Urothelium cell line (cell line): Measurements from ENCODE around the gene KCNH1.

Experiments
- DNase-seq: peaks from one replicate; pipeline ENCODE4 v3.0.0; 2011; ENCODE audit warnings: low spot score, mixed read lengths
- FAIRE-seq: peaks from 2 replicates; lab custom pipeline; 2011; peaks lifted over from hg19 to GRCh38; lab: Jason Lieb, UNC

The KCNH1 gene

DNA sequence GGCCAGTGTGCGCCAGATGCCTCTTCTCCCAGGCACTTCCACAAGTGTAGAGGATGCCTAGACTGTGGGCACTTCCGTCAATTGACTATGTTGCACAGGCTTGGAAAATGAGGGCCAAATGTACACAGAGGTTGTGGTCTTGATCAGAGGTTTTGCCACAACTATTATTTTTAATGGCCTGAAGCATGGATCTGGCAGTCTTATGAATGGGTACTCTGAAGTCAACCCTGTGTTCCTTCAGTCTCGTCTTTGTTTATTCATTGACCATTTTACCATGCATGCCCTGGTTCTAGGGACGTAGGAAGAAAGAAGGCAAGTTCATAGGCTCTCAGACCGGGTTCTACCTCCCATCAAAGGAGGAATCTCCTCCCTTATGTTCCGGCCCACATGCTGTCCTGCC lies 476.1 kb downstream of the KCNH1 start:
- DNase-seq (no peak), FAIRE-seq (no peak)

DNA sequence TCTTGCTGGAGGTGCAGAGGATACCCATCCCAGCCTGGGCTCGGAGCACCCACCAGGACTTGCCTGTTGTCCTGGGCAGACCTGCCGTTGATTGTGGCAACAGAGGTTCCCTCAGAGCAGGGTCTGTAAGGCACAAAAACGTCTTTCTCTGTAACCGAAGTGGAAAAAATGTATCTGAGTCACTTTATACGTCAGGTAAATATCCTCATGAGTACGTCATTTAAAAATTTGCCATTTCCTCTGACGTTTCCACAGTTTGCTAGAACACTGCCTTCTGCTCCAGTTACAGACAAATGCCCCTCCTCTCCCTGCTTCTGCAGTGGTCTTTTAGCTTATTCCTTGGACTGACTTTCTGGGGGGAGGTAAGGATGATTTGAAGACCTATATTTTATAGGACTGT lies 478.4 kb downstream of the KCNH1 start:
- DNase-seq (no peak), FAIRE-seq (no peak)

- FAIRE-seq: no peak
- DNase-seq: peak; percentile 23
Measured at GRCh38 chr1:210654176-210654981, 479.6 kb downstream of the KCNH1 start.

- DNase-seq: no peak
- peak; percentile 100 for FAIRE-seq
Measured at GRCh38 chr1:210653771-210654170, 480.2 kb downstream of the KCNH1 start.

- no peak for FAIRE-seq
- DNase-seq: no peak
Measured at GRCh38 chr1:210652329-210652954, 481.5 kb downstream of the KCNH1 start.

GRCh38 chr1:210650403-210650802 lies 483.5 kb downstream of the KCNH1 start:
- FAIRE-seq (no peak), DNase-seq (no peak)

- DNase-seq (no peak), FAIRE-seq (no peak)
Measured at GRCh38 chr1:210648588-210649269, 485.2 kb downstream of the KCNH1 start.

DNA sequence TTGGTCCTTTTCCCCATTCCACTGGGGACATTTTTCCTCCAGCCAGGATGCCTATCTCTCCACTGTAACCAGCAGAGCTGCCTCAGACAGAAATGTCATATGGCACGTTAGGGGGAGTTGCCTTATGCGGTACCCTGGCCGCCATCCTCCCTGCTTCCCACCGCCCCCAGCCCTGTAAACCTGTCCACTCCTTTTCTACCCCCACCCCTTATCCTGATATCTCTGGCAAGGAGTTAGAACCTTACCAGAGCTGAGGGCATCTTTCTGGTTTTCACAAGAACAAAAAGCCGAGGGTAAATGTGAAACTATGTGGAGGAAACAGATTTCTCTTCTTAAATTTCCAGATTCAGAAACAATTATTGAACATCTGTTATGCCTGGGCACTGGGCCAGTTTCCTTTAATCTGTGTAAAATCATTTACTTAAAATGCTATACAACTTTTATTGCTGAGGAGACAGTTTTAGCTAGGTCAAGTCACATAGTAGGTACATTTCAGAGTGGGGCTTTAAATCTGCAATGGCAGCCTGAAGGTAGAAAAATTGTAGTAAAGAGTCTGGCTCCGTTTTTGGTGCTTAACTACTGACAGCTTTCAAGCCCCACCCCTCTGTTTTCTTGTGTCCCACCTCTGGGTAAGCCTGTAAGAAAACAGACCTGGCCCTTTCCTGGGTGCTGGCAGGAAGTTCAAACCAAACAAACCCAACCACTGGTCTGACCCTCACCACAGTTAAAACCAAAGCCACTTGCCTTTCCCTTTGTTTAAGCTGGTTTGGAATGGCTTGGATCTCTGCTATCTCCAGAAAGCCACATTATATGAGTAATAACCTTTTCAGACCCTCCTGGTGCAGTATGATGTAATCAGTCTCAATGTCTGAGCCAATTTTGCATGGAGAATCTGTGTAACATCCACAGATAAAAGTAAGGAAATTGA lies 486.3 kb downstream of the KCNH1 start:
- DNase-seq: peak; percentile 27
- FAIRE-seq: no peak

DNA sequence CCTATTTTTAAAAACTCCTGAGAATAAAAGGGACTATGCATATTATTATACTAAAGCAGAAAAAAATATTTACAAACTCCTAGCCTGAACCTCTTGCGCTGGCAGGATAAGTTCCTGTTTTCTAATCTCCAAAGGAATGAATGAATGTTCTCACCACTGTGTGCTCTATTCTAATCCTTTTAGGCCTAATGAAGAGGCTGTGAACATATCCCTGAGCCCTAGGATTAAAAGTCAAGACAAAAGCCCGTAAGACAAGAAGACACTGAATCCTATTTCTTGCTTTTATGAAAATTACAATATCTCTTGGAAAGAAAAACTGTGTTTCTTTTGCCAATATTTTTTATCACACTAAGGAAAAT lies 487.7 kb downstream of the KCNH1 start:
- DNase-seq (no peak), FAIRE-seq (no peak)

DNA sequence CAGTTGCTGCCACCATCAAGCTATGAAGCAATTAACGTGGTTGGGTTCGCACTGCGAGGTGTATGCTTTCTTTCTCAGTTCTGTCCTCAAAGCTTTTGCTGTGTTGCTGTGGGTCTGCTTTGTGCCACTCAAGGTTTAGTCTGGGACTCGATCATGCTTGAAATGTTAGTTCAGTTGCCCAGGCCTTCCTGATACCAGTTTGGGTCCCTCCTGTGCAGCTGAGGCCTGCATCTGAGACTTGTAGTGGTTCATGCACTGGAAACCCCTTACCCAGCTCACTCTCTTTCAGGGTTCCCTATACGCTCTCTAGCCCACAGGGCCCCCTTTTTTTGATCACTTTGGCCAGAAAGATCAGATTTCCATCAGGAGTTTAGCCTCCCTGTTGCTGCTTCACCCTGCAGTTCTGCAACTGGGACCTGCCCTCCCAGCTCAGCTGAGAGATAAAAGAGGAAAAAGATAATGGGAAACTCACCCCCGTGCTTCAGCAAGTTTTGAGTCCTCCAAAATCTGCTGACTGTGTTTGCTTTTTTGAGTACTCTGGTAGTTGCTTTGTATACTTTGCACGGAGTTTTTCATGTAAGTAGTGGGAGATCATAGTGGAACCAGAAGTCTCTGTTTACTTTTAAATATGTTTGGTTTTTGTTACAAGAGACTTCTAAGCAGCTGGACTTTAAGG lies 488.2 kb downstream of the KCNH1 start:
- no peak for FAIRE-seq
- DNase-seq: no peak

- FAIRE-seq (no peak), DNase-seq (no peak)
Measured at GRCh38 chr1:210641582-210641981, 492.4 kb downstream of the KCNH1 start.

GRCh38 chr1:210635108-210635507 lies 498.8 kb downstream of the KCNH1 start:
- FAIRE-seq: no peak
- no peak for DNase-seq

DNA sequence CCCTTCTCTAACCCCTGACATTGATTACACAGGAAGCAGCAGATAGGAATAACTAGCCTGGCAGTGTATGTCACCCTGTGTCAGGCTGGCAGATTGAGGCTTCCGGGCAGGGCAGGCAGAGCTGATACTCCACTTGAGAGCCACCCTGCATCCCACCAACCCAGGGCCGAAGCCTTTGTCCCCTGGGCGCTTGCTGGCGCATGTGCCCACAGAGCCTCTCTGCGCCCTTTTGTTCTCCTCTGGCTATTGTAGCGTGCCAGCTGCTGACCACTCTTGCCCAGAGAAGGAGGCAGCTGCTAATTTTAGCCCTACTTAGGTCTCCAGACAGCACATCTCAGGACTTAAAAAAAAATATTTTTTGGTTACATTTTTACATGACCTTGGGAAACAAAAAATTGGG lies 500.3 kb downstream of the KCNH1 start:
- FAIRE-seq (no peak), DNase-seq (no peak)

DNA sequence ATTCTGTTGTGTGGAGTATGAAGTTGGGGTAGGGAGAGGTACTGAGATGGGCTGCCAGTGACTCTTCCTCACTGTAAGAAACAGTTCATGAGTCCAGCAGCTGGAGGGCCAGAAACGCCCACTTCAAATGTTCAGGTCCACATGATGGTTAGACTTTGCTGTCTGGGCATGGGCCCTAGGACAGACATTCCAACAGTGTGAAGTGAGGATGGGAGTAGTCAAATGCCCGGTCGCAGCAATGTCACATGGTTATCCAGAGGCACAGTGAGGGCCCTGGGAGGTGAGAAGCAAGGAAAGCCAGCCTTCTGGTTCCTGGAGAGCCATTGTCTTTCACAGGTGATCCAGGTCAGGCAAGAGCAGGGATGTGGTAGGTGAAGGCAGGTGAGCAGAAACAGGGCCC lies 500.8 kb downstream of the KCNH1 start:
- FAIRE-seq (no peak), DNase-seq (no peak)

- no peak for FAIRE-seq
Measured at GRCh38 chr1:210631399-210631798, 502.5 kb downstream of the KCNH1 start.

DNA sequence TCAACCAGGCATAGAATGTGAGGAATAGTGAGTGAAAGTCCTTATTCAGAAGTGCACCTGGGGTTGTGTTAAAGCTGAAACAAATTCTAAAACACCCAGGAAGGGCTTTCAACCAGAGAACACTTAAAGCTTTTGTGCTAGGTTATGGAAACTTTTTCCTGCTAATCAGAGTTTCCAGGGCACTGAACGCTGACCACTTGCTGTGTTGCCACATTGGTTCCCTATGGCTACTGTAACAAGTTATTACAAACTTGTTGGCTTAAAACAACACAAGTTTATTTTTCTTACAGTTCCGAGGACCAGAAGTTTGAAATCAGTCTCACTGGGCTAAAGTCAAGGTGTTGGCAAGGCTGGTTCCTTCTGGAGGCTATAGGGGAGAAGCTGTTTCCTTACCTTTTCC lies 504.7 kb downstream of the KCNH1 start:
- DNase-seq (no peak), FAIRE-seq (no peak)

More at GRCh38 chr1:210631399-210631798, 502.5 kb downstream of the KCNH1 start:
- DNase-seq: no peak

DNA sequence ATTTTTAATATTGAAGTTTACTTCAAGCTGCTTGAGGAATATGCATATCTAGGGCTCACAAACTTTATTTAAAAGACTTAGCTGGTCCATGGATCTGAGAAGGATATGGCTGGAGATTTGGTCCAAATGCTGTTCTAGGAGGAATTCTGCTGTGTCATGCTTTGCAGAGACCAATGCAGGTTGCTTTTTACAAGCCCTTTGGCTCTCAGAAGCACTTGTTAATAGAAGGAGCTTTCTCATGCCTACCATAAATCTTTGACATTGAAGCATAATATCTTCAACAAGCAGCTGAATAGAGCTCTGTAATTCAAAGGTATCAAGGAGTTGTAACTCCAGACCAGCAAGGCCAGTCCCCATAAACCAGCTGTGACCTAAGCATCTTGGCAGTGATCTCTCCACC lies 506.2 kb downstream of the KCNH1 start:
- DNase-seq: no peak

More for the DNA sequence above, 506.2 kb downstream of the KCNH1 start:
- no peak for FAIRE-seq
